H7 (cell line): Measurements from ENCODE around the gene SHTN1. TPM values are rescaled to one million over a fixed set of nuclear protein-coding genes. Genes with fewer than 3 reads are reported as not detected.

Source experiments
- DNase-seq: peaks from one replicate; pipeline ENCODE4 v3.0.0; 2012
- H3K27me3 ChIP-seq: 2 replicates; pipeline ENCODE4 v1.6.0; 2011; ENCODE audit warnings: mild to moderate bottlenecking, low read length; ENCODE audit not compliant: control insufficient read depth, insufficient read depth
- H3K36me3 ChIP-seq: replicated peaks from 2 replicates; pipeline ENCODE4 v1.5.1; 2011; ENCODE audit warnings: low read length; ENCODE audit not compliant: control insufficient read depth, insufficient read depth
- H3K4me3 ChIP-seq: 2 replicates; pipeline ENCODE4 v1.5.1; 2011; ENCODE audit warnings: low read depth, mild to moderate bottlenecking, control low read depth, low read length, moderate library complexity; ENCODE audit not compliant: insufficient read depth
- total RNA-seq: library from RNA; depleted of rRNA; stranded (reverse); fragments of >200 nt; shearing (Covaris generic); gene quantifications from 2 replicates; pipeline ENCODE4 v1.2.3, GENCODE V29; 2014

SHTN1 gene
- total RNA-seq, 1 experiment from 2014 or later: 5.1 TPM

DNA sequence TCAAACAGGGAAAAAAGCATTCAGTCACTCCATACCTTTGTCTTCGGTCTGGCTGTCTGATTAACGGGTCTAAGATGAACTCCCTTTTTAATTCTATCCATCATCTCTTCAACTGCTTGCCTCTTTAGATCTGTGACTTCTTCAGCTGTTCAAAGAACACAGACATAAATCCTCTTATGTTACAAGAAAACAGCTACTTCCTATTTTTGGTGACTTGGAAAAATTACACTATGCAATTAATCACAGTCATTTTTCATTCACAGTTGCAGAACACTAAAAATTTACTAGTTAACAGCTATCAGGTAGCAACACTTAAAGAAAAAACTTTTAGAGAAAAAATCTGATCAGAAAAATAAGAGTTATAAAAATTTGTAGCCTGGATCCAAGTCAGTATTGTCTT is 89.6 kb downstream of the SHTN1 start:
- DNase-seq: no peak
- Histone ChIP-seq H3K36me3 (no peaks in the 10 kb centered on the region; the same call in 1 of the 2 replicates), H3K27me3 (no peaks in the 10 kb centered on the region), H3K4me3 (no peak overlapping the region)

DNA sequence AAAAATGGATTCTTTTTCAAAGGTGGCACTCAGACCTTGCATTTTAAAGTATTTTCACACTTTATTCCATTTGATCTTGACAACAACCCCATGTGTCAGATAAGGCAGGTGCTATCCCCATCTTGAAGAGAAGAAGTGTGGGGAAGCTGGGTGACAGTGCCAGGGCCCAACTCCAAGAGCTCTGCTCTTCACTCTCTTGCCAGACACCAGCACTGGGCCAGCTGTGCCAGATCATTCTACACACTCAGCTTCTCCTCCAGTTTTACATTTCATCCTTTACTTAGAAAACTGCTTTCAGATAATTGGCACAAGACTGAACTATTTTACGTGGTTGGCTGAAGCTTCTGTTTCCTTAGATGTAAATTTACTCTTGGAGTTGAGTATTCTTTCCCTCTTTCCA is 91.3 kb downstream of the SHTN1 start:
- no peak overlapping the region for H3K4me3 ChIP-seq
- DNase-seq: no peak
- H3K27me3 ChIP-seq: no peaks in the 10 kb centered on the region
- H3K36me3 ChIP-seq: no peaks in the 10 kb centered on the region; the same call in 1 of the 2 replicates

DNA sequence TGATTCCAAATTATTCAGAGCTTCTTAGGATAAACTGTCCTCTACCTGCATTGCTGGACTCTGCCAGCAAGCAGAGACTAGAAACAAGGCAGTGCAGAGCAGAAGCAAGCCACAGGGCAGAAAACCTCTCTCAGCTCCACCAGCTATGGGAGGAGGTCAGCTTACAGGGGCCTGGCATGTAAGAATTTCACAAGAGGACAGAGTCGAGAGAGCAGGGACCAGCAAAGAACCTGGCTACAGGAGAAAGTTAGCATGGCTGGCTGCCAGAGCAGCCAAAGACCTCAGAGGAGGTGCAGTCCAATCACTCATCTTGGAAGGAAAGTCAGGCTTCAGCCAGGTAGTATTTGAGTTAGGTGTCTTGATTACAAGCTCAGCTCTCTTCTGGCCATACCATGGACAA is 92.8 kb downstream of the SHTN1 start:
- Histone ChIP-seq H3K4me3 (no peak overlapping the region), H3K36me3 (no peaks in the 10 kb centered on the region; the same call in 1 of the 2 replicates), H3K27me3 (no peaks in the 10 kb centered on the region)
- no peak for DNase-seq

GRCh38 chr10:116910910-116911309 is 94.1 kb downstream of the SHTN1 start:
- DNase-seq: no peak
- no peaks in the 10 kb centered on the region; the same call in 1 of the 2 replicates for H3K36me3 ChIP-seq
- no peak overlapping the region for H3K4me3 ChIP-seq

GRCh38 chr10:116909307-116909706 is 95.7 kb downstream of the SHTN1 start:
- Histone ChIP-seq H3K4me3 (no peak overlapping the region), H3K36me3 (no peaks in the 10 kb centered on the region; the same call in 1 of the 2 replicates), H3K27me3 (no peaks in the 10 kb centered on the region)
- no peak for DNase-seq

More at GRCh38 chr10:116910910-116911309, 94.1 kb downstream of the SHTN1 start:
- no peaks in the 10 kb centered on the region for H3K27me3 ChIP-seq

- no peak overlapping the region for H3K4me3 ChIP-seq
- no peaks in the 10 kb centered on the region; the same call in 1 of the 2 replicates for H3K36me3 ChIP-seq
- no peaks in the 10 kb centered on the region for H3K27me3 ChIP-seq
- no peak for DNase-seq
Observed at GRCh38 chr10:116907245-116907987, 97.6 kb downstream of the SHTN1 start.

DNA sequence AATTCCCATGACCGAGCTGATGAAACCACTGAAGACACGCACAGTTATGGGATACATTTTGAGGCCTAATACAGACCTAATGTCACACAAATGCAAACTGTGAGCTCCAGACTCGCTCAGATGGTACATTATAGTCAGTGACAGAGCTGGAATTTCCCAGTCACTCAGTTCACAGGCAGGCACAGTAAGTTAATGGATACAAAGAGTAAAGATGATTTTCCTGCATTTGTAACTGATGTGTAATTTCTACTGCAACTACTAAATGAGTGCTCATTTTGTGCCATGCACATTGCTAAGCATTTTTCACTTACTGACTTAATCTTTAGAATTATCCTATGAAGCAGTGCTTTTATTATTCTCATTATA is 99.2 kb downstream of the SHTN1 start:
- Histone ChIP-seq H3K36me3 (no peaks in the 10 kb centered on the region; the same call in 1 of the 2 replicates), H3K4me3 (no peak overlapping the region)
- no peak for DNase-seq

DNA sequence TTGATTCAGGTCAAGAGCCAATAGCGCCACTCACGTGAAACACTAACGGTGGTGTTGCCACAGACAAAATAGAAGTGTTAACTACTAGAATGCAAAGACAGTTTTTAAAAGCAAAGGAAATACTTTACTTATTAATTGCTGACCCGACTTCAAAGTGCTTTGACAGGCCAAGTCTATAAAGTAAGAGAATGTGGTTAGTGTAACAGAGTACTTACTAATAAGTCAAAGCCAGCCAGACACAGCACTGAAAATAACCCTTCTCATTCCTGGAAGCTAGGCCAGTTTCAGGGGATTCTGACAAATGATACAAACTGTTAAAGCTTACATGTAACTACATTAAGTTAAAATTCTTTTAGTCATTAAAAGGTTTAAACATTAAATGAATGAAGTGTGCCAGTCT is 105.4 kb downstream of the SHTN1 start:
- Histone ChIP-seq H3K4me3 (no peak overlapping the region), H3K36me3 (no peaks in the 10 kb centered on the region; the same call in 1 of the 2 replicates), H3K27me3 (no peaks in the 10 kb centered on the region)
- no peak for DNase-seq

More for the DNA sequence above, 99.2 kb downstream of the SHTN1 start:
- H3K27me3 ChIP-seq: no peaks in the 10 kb centered on the region

DNA sequence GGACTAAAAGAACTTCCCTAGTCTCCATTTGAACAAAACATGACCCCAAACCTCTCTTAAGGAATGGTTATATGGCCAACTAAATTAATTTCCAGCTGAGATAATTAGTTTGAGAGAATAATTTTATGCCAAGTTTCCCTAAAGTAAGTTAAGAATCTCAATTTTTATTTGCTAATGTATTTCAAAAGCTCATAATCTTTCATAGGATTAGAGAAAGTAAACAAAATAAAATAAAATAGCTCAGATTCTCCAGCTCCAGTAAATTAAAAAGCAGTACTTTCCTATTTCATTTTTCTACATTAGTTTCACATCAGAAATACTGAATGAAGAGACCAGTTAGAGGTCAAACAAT is 111.3 kb downstream of the SHTN1 start:
- DNase-seq: no peak
- no peaks in the 10 kb centered on the region for H3K27me3 ChIP-seq
- H3K36me3 ChIP-seq: no peaks in the 10 kb centered on the region; the same call in 1 of the 2 replicates
- H3K4me3 ChIP-seq: no peak overlapping the region

DNA sequence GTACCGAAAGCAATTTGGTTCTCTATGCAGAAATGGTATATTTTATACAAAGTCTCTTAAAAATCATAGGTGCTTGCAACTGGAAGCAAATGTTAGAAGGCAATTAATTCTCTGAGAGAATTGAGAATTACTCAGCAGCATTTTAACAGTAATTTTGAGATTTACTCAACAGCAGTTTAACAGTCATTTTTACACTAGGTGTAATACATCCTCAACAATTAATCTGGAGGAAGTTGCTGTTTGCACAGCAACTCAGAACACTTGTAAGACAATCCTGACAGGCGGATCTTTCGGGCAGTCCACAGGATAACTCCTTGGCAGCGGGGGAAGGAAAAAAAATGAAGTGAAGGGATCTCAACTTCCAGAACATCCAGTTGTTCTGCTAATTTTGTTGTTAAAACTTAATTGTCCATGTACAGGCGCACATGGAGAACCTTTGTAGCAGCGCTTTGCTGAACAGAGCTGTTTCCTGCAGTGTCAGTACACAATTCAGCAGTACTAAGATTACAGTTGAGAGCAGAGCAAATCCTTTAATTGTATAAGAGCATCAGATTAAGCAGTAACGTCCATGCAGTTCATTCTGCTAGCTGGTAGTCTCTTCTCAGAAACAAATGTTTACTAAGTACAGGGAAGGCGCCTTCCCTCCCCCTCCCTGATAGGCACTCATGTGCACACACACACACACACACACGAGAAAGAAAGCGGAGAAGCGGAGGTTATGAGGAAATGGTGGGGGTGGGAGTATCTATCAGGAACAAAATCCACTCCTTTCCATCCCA is 111.9 kb downstream of the SHTN1 start:
- no peak overlapping the region for H3K4me3 ChIP-seq
- DNase-seq: no peak
- H3K27me3 ChIP-seq: no peaks in the 10 kb centered on the region
- no peaks in the 10 kb centered on the region for H3K36me3 ChIP-seq

DNA sequence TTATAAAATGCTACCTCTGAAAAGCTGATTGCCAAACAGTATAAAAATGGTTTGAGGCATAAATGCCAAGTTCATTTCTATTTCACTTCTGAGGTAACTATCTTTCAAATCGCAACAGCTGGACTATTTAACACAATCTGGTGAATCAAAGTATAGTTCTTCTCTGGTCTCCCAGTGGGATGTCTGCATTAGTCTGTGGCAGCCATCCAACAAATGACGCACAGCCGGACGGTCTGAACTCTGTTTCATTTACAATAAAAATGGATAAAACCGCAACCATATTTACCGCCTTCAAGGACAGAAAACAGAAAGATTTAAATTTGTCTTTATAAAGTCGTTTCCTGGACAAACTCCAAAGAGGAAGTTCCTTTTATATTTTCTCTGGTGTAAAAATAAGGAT is 113.8 kb downstream of the SHTN1 start:
- DNase-seq: no peak
- no peak overlapping the region for H3K4me3 ChIP-seq
- H3K36me3 ChIP-seq: no peaks in the 10 kb centered on the region
- H3K27me3 ChIP-seq: no peaks in the 10 kb centered on the region

DNA sequence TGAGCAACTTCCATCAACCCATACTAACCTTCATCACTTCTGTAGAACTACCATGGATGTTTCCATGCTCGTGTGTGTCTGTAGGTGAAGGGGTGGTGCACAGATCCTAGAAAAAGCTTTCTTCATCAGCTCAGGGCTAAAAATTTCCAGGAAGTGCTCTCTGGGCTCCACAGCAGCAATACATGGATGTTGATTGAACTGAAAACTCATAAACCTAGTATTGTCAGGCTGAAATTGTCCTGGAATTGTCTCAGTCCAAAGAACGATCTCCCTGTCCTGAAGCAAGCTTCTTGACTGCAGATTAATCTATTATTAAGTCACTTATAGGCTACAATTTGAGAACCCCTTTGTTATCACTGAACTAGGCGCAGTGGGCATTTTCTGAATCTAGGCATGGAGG is 115.9 kb downstream of the SHTN1 start:
- H3K4me3 ChIP-seq: no peak overlapping the region
- H3K27me3 ChIP-seq: no peaks in the 10 kb centered on the region
- no peaks in the 10 kb centered on the region for H3K36me3 ChIP-seq
- no peak for DNase-seq

DNA sequence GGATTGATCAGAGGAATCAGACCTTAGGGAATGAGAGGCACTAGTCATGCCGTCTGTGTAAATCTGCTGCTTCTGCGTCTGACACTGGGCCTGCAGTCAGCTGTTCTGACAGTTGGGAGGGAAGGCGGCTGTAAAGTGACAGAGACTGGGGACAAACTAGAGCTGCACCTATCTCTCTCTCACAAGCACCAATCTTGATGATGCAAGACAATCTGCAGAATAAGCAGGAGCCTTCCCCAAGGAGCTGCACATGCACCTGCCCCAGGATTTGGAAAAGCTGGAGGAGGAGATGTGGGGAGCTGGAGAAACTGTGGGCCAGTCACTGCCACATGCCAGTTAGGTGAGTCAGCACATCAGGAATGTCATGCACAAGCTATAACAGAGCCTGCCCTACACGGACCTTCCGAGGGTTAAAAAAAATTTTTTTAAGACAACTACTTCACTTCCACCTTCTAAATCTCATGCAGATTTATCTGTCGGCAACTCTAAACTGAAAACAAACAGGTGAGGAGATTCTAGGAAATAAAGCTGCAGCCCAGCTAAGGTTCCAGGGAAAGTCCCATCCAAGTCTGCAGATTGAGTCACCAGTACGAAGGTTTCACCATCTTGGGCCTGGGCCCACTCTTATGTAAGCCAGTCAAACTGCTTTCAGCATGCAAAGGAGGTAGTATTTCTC is 116.5 kb downstream of the SHTN1 start:
- DNase-seq: peak; percentile 54
- H3K36me3 ChIP-seq: no peaks in the 10 kb centered on the region
- H3K27me3 ChIP-seq: no peaks in the 10 kb centered on the region
- H3K4me3 ChIP-seq: no peak overlapping the region

GRCh38 chr10:116886772-116887171 is 118.2 kb downstream of the SHTN1 start:
- Histone ChIP-seq H3K36me3 (no peaks in the 10 kb centered on the region), H3K27me3 (no peaks in the 10 kb centered on the region), H3K4me3 (no peak overlapping the region)
- DNase-seq: peak; percentile 41

DNA sequence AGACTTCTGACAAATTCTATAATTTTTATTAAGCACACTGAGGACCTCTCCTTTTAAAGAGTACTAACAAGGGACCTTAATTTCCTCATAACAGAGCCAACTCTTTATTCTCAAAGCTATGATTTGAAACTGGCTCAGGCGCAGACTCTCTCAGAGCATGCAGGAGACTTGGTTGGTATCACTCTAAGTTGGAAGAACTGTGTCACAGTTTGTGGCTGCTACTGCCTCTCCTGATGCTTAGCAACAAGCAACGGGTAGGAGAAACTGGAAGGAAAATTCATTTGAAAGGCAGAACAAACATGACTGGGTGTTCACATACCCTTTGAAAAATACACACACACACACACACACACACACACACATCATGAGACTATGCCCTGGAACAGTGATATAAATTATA is 122.3 kb downstream of the SHTN1 start:
- no peak for DNase-seq
- Histone ChIP-seq H3K36me3 (no peaks in the 10 kb centered on the region), H3K4me3 (no peak overlapping the region), H3K27me3 (no peaks in the 10 kb centered on the region)
